Right forelimb (tissue), 1 donor: ENCODE measurements around the gene NDUFAF8.
"Not testable (repeated sequence)": the region's sequence is repeated elsewhere in the genome, so short reads cannot be mapped to it uniquely, and the experiment has no call there.

Experiments
- DNase-seq: peaks from one replicate; pipeline ENCODE4 v3.0.0-alpha.2; 2018

NDUFAF8 gene

GRCh38 chr17:81227630-81228029, 11.5 kb upstream of the NDUFAF8 start:
- not testable (repeated sequence) for DNase-seq

GRCh38 chr17:81228420-81228819, 10.7 kb upstream of the NDUFAF8 start:
- no peak for DNase-seq

GRCh38 chr17:81228834-81229665, 10.1 kb upstream of the NDUFAF8 start:
- DNase-seq = no peak

GRCh38 chr17:81229666-81229920, 9.5 kb upstream of the NDUFAF8 start:
- no peak for DNase-seq

GRCh38 chr17:81230043-81230820, 8.9 kb upstream of the NDUFAF8 start:
- no peak for DNase-seq

- DNase-seq = no peak
Measured at GRCh38 chr17:81231121-81231645, 7.9 kb upstream of the NDUFAF8 start.

GRCh38 chr17:81231766-81232581, 7.1 kb upstream of the NDUFAF8 start:
- DNase-seq = no peak

- DNase-seq = no peak
Measured at GRCh38 chr17:81232616-81233241, 6.4 kb upstream of the NDUFAF8 start.

- DNase-seq = no peak
Measured at GRCh38 chr17:81233316-81233715, 5.8 kb upstream of the NDUFAF8 start.

GRCh38 chr17:81233811-81234505, 5.2 kb upstream of the NDUFAF8 start:
- DNase-seq = no peak

- DNase-seq = no peak
Measured at GRCh38 chr17:81234506-81234855, 4.6 kb upstream of the NDUFAF8 start.

- DNase-seq = no peak
Measured at GRCh38 chr17:81234940-81235821, 3.9 kb upstream of the NDUFAF8 start.

GRCh38 chr17:81235822-81236740, 3.0 kb upstream of the NDUFAF8 start:
- no peak for DNase-seq

GRCh38 chr17:81236784-81237183, 2.3 kb upstream of the NDUFAF8 start:
- no peak for DNase-seq

GRCh38 chr17:81237591-81238489, 1.3 kb upstream of the NDUFAF8 start:
- DNase-seq = no peak

GRCh38 chr17:81238490-81238814, 666 bp upstream of the NDUFAF8 start:
- no peak for DNase-seq

GRCh38 chr17:81239714-81240555, 817 bp downstream of the NDUFAF8 start:
- DNase-seq = no peak

GRCh38 chr17:81240761-81241160, 1.6 kb downstream of the NDUFAF8 start:
- no peak for DNase-seq
